KMS-11 (cell line): ENCODE results near the gene L1CAM.

Experiments used
- H2AFZ ChIP-seq: fragments of 200-600 bp; sonication (generic); 2 replicates; pipeline ENCODE4 v1.6.1; 2016; ENCODE audit warnings: antibody characterized with exemption, mixed run types, low read depth
- H3K27ac ChIP-seq: fragments of 200-600 bp; sonication (generic); 2 replicates; pipeline ENCODE4 v1.6.1; 2016; ENCODE audit warnings: mild to moderate bottlenecking, mixed run types
- H3K27me3 ChIP-seq: fragments of 200-600 bp; sonication (generic); 2 replicates; pipeline ENCODE4 v1.6.1; 2017; ENCODE audit warnings: mild to moderate bottlenecking, low read depth, mixed run types, moderate library complexity; ENCODE audit not compliant: insufficient read depth
- H3K36me3 ChIP-seq: fragments of 200-600 bp; sonication (generic); 2 replicates; pipeline ENCODE4 v1.6.1; 2017; ENCODE audit warnings: mild to moderate bottlenecking, mixed run types; ENCODE audit not compliant: insufficient read depth
- H3K4me1 ChIP-seq: fragments of 200-600 bp; sonication (generic); 2 replicates; pipeline ENCODE4 v1.6.1; 2016; ENCODE audit warnings: mild to moderate bottlenecking, low read depth, mixed run types; ENCODE audit not compliant: poor library complexity, severe bottlenecking
- H3K4me2 ChIP-seq: fragments of 200-600 bp; sonication (generic); 2 replicates; pipeline ENCODE4 v1.7.0; 2016; ENCODE audit warnings: mild to moderate bottlenecking, mixed run types
- H3K4me3 ChIP-seq: fragments of 200-600 bp; sonication (generic); IDR thresholded peaks from 2 replicates; pipeline ENCODE4 v1.6.1; 2017; ENCODE audit warnings: low read depth, low read length, mixed read lengths; ENCODE audit not compliant: insufficient read depth
- H3K79me2 ChIP-seq: fragments of 200-600 bp; sonication (generic); 2 replicates; pipeline ENCODE4 v1.6.1; 2016; ENCODE audit warnings: low read depth, mixed run types; ENCODE audit not compliant: insufficient read depth
- H3K9ac ChIP-seq: fragments of 200-600 bp; sonication (generic); 2 replicates; pipeline ENCODE4 v1.6.1; 2016; ENCODE audit warnings: mild to moderate bottlenecking, mixed run types
- H4K20me1 ChIP-seq: fragments of 200-600 bp; sonication (generic); 2 replicates; pipeline ENCODE4 v1.6.1; 2016; ENCODE audit warnings: mild to moderate bottlenecking, mixed run types; ENCODE audit not compliant: insufficient read depth
- TF ChIP-seq, protein P1 (sequence below): fragments of 200-600 bp; sonication (generic); conservative IDR thresholded peaks from 2 replicates; pipeline ENCODE4 v1.6.1; 2017; ENCODE audit warnings: low read depth, mild to moderate bottlenecking, antibody characterized with exemption, low read length, moderate library complexity, mixed read lengths

L1CAM gene

DNA sequence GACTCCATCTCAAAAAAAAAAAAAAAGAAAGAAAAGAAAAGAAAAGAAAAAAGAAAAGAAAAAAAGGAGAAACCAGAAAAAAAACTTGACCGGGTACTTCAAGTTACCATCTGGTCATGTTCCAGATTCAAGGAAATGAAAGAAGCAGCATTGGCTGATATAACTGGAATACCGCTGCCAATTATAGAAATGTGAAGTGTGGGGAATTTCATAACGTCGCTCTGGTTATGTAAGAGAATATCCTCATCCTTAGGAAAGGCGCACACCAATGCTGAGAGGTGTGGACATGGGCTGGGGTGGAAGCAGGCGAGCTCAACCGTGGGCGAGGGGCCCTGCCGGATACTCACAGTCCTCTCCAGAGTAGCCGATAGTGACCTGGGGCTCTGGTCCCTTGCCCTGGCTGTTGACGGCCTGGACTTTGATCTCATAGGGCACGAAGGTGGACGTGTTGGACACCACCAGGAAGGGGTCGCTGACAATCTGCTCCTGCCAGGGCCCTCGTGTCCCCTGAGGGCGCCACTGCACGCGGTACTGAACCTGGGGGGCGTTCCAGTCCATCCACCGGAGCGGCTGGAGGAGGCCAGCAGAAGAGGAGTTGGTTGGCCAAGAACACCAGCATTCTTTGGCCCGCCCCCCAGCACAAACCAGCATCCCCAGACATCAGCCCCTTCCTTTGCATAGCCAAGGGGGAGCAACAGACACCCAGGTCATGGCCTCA lies 19.5 kb downstream of the L1CAM start:
- no peaks in the 10 kb centered on the region for H3K36me3 ChIP-seq
- no peak overlapping the region for H3K4me2 ChIP-seq
- no peak overlapping the region for H3K9ac ChIP-seq
- no peak overlapping the region for H3K27ac ChIP-seq
- peaks cover 80% of the 10 kb centered on the region; the same call in 1 of the 2 replicates for H3K27me3 ChIP-seq
- no peak overlapping the region for H3K4me3 ChIP-seq
- H4K20me1 ChIP-seq: no peaks in the 10 kb centered on the region
- H3K79me2 ChIP-seq: no peaks in the 10 kb centered on the region
- TF ChIP-seq, protein P1, sequence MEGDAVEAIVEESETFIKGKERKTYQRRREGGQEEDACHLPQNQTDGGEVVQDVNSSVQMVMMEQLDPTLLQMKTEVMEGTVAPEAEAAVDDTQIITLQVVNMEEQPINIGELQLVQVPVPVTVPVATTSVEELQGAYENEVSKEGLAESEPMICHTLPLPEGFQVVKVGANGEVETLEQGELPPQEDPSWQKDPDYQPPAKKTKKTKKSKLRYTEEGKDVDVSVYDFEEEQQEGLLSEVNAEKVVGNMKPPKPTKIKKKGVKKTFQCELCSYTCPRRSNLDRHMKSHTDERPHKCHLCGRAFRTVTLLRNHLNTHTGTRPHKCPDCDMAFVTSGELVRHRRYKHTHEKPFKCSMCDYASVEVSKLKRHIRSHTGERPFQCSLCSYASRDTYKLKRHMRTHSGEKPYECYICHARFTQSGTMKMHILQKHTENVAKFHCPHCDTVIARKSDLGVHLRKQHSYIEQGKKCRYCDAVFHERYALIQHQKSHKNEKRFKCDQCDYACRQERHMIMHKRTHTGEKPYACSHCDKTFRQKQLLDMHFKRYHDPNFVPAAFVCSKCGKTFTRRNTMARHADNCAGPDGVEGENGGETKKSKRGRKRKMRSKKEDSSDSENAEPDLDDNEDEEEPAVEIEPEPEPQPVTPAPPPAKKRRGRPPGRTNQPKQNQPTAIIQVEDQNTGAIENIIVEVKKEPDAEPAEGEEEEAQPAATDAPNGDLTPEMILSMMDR: no peak
- H3K4me1 ChIP-seq: no peaks in the 10 kb centered on the region
- H2AFZ ChIP-seq: no peak overlapping the region

DNA sequence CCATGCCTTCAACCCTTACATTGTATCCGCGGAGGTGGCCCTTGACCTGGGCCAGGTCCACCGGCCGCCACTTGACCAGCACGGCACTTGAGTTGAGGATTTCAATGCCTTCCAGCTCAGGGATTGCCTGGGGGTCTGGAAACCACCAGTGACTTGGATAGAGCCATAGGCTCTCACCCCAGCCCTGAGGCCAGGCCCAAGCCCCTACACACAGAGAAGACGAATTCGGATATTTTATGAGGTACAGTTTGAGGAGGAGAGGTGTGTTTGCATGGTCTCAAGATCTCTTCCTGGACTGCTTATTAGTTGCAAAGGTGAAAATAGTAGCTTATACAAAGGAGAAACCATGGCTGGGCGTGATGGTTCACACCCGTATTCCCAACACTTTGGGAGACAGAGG lies 20.3 kb downstream of the L1CAM start:
- Histone ChIP-seq H3K4me3 (no peak overlapping the region), H4K20me1 (no peaks in the 10 kb centered on the region), H3K4me1 (no peaks in the 10 kb centered on the region), H3K27ac (no peak overlapping the region), H2AFZ (no peak overlapping the region), H3K9ac (no peak overlapping the region), H3K79me2 (no peaks in the 10 kb centered on the region), H3K27me3 (peaks cover 83% of the 10 kb centered on the region; the same call in 1 of the 2 replicates), H3K4me2 (no peak overlapping the region), H3K36me3 (no peaks in the 10 kb centered on the region)
- TF ChIP-seq, protein P1: no peak

DNA sequence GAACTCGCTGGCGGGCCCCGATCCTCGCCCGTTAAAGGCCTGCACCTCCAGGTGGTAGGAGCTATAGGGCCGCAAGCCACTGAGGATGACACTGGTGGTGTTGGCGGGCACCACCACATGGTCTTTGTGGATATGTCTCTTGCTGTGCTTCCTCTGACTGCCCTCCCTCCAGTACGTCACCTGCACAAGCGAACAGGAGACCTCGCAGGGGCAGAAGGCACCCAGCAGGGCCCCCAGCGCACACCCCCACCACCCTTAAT lies 20.7 kb downstream of the L1CAM start:
- Histone ChIP-seq H3K4me3 (no peak overlapping the region), H3K27me3 (peaks cover 82% of the 10 kb centered on the region; the same call in 1 of the 2 replicates), H3K4me1 (no peaks in the 10 kb centered on the region), H3K79me2 (no peaks in the 10 kb centered on the region), H3K27ac (no peak overlapping the region), H3K36me3 (no peaks in the 10 kb centered on the region), H4K20me1 (no peaks in the 10 kb centered on the region), H2AFZ (no peak overlapping the region), H3K9ac (no peak overlapping the region), H3K4me2 (no peak overlapping the region)
- TF ChIP-seq, protein P1: no peak

DNA sequence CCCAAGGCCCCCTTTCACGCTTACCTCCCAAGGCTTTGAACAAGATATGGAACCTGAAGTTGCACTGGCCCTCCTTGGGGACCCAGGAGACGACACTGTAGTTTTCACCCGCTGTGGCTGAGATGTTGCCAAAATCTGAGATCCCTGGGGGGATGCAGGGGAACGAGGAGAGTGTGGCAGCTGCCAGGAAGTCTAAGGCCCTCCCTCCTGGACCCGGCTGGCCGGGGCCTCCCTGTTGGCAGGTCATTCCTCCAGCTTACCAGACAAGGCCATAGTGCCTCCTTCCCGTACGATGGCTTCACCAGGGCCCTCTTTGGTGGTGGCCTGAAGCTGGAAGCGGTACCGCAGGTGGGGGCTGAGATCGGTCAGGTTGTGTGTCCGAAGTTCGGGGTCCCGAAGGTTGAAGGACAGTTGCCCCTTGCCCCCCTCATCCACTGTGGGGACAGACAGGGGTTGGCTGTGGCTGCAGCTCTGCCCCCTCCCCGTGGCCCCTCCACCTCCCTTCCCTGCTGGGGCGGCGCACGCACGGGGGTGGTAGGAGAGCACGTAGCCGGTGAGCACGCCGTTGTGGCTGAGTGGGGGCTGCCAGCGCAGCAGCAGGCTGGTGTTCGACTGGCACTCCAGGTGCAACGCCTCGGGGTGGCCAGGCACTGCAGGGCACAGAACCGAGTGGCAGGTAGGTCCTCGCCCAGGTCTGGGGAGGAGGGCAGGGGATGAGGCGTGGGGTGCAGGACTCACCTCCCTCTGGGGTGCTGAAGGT lies 21.2 kb downstream of the L1CAM start:
- Histone ChIP-seq H3K4me2 (no peak overlapping the region), H3K9ac (no peak overlapping the region), H3K4me3 (no peak overlapping the region), H4K20me1 (no peaks in the 10 kb centered on the region), H3K27ac (no peak overlapping the region), H3K27me3 (peaks cover 84% of the 10 kb centered on the region; the same call in 1 of the 2 replicates), H3K4me1 (no peaks in the 10 kb centered on the region), H3K36me3 (no peaks in the 10 kb centered on the region), H2AFZ (no peak overlapping the region), H3K79me2 (no peaks in the 10 kb centered on the region)
- TF ChIP-seq, protein P1: no peak
